Esophagus squamous epithelium (tissue), 5 donors: ENCODE data around the gene SEC61A2. TPM values are rescaled to one million over a fixed set of nuclear protein-coding genes. Genes with fewer than 3 reads are reported as not detected.

ENCODE experiments used
- DNase-seq: peaks from one replicate; lab custom pipeline; 2025; lab: John Stamatoyannopoulos, UW
- H3K27ac ChIP-seq, 4 donors: fragments of 200-600 bp; sonication (generic); one replicate each; pipeline ENCODE4 v1.5.1; 2016 to 2019; ENCODE audit warnings: mild to moderate bottlenecking in 1 of 4
- H3K27me3 ChIP-seq, 4 donors: fragments of 200-600 bp; sonication (generic); 1 replicate in 3 of 4; 2 replicates in 1 of 4; pipeline versions ENCODE4 v1.5.1 to v1.6.0; 2017 to 2021; ENCODE audit warnings: antibody characterized with exemption in 1 of 4
- H3K36me3 ChIP-seq, 3 donors: fragments of 200-600 bp; sonication (generic); one replicate each; pipeline ENCODE4 v1.5.1; 2016 to 2019
- H3K4me1 ChIP-seq, 3 donors: fragments of 200-600 bp; sonication (generic); one replicate each; pipeline ENCODE4 v1.5.1; 2017 to 2019
- H3K4me3 ChIP-seq, 4 donors: fragments of 200-600 bp; sonication (generic); 1 replicate in 3 of 4; 2 replicates in 1 of 4; pipeline ENCODE4 v1.5.1; 2016 to 2019; ENCODE audit warnings: mild to moderate bottlenecking in 2 of 4, moderate library complexity in 1 of 4
- H3K9me3 ChIP-seq, 3 donors: fragments of 200-600 bp; sonication (generic); one replicate each; pipeline ENCODE4 v1.5.1; 2016 to 2019
- CTCF ChIP-seq, 6 experiments: fragments of 450-650 bp in 4 of 6; fragments of 200-600 bp in 2 of 6; sonication (generic) in 2 of 6; IDR thresholded peaks; one replicate each; pipeline ENCODE4 v1.5.1; 2016 to 2019; ENCODE audit warnings: antibody characterized with exemption in 6 of 6, mild to moderate bottlenecking in 4 of 6, moderate library complexity in 4 of 6
- POLR2A ChIP-seq, 4 donors: fragments of 450-650 bp; IDR thresholded peaks; one replicate each; pipeline ENCODE4 v1.6.1; 2017; ENCODE audit warnings: antibody characterized with exemption in 4 of 4, mild to moderate bottlenecking in 4 of 4, moderate library complexity in 3 of 4
- WGBS, 2 donors: methylation state at CpG; one replicate each; pipeline ENCODE4 v1.1.5; 2018; 5-methylcytosine and 5-hydroxymethylcytosine counted together
- intact Hi-C: fragments of 100-400 bp; cut with DNase I; formaldehyde crosslinking; loops from one replicate; pipeline ENCODE4 v1.15.0; 2022
- total RNA-seq, 4 donors: library from RNA; depleted of rRNA; stranded (reverse); fragments of >200 nt; gene quantifications; one replicate each; pipeline ENCODE4 v1.1.0, GENCODE V29; 2016
- donor health status: DM: yes; HTN: yes; CAD: no.

Gene SEC61A2
- total RNA-seq, 4 donors from 2014 or later, result 1.2 to 5.0 (median 4.3) TPM

DNA sequence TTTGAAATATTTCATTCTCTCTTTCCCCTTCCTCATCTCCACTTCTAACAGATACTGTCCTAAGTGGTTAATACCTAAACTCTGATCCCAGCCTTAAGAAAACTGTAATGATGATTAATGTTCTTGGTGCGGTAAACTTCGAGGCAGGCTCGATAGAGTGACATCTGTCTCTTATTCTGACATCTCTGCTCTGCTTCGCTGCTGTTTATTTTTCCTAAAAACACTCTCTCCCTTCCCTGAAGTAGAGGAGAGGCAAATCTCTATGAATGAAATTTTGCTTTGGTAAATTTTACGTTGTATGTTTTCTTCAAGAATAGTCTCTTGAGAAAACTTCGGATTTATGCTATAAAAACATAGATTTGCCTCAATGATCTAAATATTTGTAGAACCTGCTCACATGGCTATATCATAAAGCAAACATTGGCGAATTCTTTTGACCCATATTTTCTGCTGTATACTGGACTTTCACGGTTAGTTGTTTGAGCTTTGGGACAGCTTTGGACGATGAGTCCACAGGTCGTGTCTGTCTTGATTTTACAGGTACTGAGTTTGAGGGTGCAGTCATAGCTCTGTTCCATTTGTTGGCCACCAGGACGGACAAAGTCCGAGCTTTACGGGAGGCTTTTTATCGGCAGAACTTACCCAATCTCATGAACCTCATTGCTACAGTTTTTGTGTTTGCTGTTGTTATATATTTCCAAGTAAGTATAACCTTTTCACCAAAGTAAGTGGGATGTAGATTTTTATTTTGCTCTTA is 27.1 kb downstream of the SEC61A2 start:
- intact Hi-C loops, result no loop called here
- Histone ChIP-seq H3K4me1 (no peaks in the 10 kb centered on the region), H3K27me3 (no peaks in the 10 kb centered on the region), H3K27ac (no peak overlapping the region), H3K4me3 (no peak overlapping the region), H3K36me3 (peaks cover 0 to 59% (median 3%) of the 10 kb centered on the region in 3 donors), H3K9me3 (no peaks in the 10 kb centered on the region)
- no peak for TF ChIP-seq POLR2A (IDR thresholded peaks at IDR 0.05)
- no peak for TF ChIP-seq CTCF (IDR thresholded peaks at IDR 0.05)
- DNase-seq, result no peak
- 86 to 88% methylated on average over 14 of the region's 14 CpGs for WGBS, 2 donors

- intact Hi-C loops, result no loop called here
- no peaks in the 10 kb centered on the region for H3K27me3 ChIP-seq
- H3K4me3 ChIP-seq, result no peak overlapping the region
- 75% methylated on average over 3 of the region's 3 CpGs for WGBS, 2 donors
- no peak overlapping the region for H3K27ac ChIP-seq
- peaks cover 0 to 75% (median 3%) of the 10 kb centered on the region in 3 donors for H3K36me3 ChIP-seq
- TF ChIP-seq POLR2A (IDR thresholded peaks at IDR 0.05), result no peak
- no peaks in the 10 kb centered on the region for H3K4me1 ChIP-seq
- no peak for DNase-seq
- no peaks in the 10 kb centered on the region for H3K9me3 ChIP-seq
These were observed 28.6 kb downstream of the SEC61A2 start for GRCh38 chr10:12158111-12158510.

GRCh38 chr10:12160664-12161063 is 31.2 kb downstream of the SEC61A2 start:
- H3K36me3 ChIP-seq, result peaks cover 0 to 95% (median 3%) of the 10 kb centered on the region in 3 donors
- no peak for TF ChIP-seq CTCF (IDR thresholded peaks at IDR 0.05)
- TF ChIP-seq POLR2A (IDR thresholded peaks at IDR 0.05), result no peak
- no peaks in the 10 kb centered on the region for H3K27me3 ChIP-seq
- no peak overlapping the region for H3K4me3 ChIP-seq
- H3K27ac ChIP-seq, result no peak overlapping the region
- intact Hi-C loops, result no loop called here
- 85 to 90% methylated on average over 5 of the region's 5 CpGs for WGBS, 2 donors
- no peak for DNase-seq
- H3K9me3 ChIP-seq, result no peaks in the 10 kb centered on the region
- no peaks in the 10 kb centered on the region for H3K4me1 ChIP-seq

DNA sequence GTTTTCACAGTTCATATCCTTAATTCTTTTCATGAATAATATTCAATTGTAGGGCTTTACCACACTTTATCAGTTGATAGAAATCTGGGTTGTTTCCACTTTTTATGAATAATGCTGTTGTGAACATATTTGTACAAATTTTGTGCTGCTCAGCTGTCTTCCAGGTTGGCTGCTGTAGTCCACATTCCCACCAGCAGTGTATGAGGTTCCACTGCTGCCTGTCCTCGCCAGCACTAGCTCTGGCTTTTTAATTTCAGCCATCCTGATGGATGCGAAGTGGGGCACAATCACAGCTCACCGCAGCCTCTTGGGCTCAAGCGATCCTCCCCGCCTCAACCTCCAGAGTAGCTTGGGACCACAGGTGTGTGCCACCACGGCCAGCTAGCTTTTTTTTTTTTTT is 33.5 kb downstream of the SEC61A2 start:
- H3K36me3 ChIP-seq, result peaks cover 0 to 100% (median 7%) of the 10 kb centered on the region in 3 donors
- no peak overlapping the region for H3K4me3 ChIP-seq
- 93 to 98% methylated on average over 6 of the region's 6 CpGs for WGBS, 2 donors
- TF ChIP-seq CTCF (IDR thresholded peaks at IDR 0.05) (no peak), POLR2A (IDR thresholded peaks at IDR 0.05) (no peak)
- no peaks in the 10 kb centered on the region for H3K27me3 ChIP-seq
- no peaks in the 10 kb centered on the region for H3K9me3 ChIP-seq
- H3K27ac ChIP-seq, result no peak overlapping the region
- DNase-seq, result no peak
- no peaks in the 10 kb centered on the region for H3K4me1 ChIP-seq
- intact Hi-C loops, result no loop called here

- TF ChIP-seq CTCF (IDR thresholded peaks at IDR 0.05), result no peak
- no peak for TF ChIP-seq POLR2A (IDR thresholded peaks at IDR 0.05)
- H3K9me3 ChIP-seq, result no peaks in the 10 kb centered on the region
- DNase-seq, result no peak
- H3K4me1 ChIP-seq, result no peaks in the 10 kb centered on the region
- peaks cover 0 to 100% (median 18%) of the 10 kb centered on the region in 3 donors for H3K36me3 ChIP-seq
- 90 to 93% methylated on average over 8 to 11 of the region's 12 CpGs for WGBS, 2 donors
- intact Hi-C loops, result no loop called here
- no peak overlapping the region for H3K27ac ChIP-seq
- H3K27me3 ChIP-seq, result no peaks in the 10 kb centered on the region
- H3K4me3 ChIP-seq, result no peak overlapping the region
These were observed 34.6 kb downstream of the SEC61A2 start for GRCh38 chr10:12164085-12164484.
